RWPE2 (cell line): ENCODE data around the gene WNT3A.

Experiments used
- ATAC-seq: fragments of 200-7000 bp; cut with Tn5 transposase; 3 replicates; pipeline ENCODE4 v1.9.1; 2021; ENCODE audit warnings: low read depth
- DNase-seq: peaks from one replicate; pipeline ENCODE4 v3.0.0-alpha.2; 2020; ENCODE audit warnings: low spot score
- H3K27ac ChIP-seq: fragments of 450-650 bp; 2 replicates; pipeline ENCODE4 v1.5.1; 2017; ENCODE audit warnings: mild to moderate bottlenecking; ENCODE audit not compliant: poor library complexity, severe bottlenecking
- H3K27me3 ChIP-seq: fragments of 250-450 bp; sonication (Bioruptor Pico); 2 replicates; pipeline ENCODE4 v1.5.1; 2021; ENCODE audit warnings: mild to moderate bottlenecking, moderate library complexity; ENCODE audit not compliant: insufficient read depth, poor library complexity, severe bottlenecking
- H3K36me3 ChIP-seq: fragments of 250-450 bp; sonication (Bioruptor Pico); 2 replicates; pipeline ENCODE4 v1.5.1; 2020; ENCODE audit warnings: low read depth, mild to moderate bottlenecking, moderate library complexity
- H3K4me1 ChIP-seq: fragments of 250-450 bp; sonication (Bioruptor Pico); 2 replicates; pipeline ENCODE4 v1.5.1; 2021; ENCODE audit warnings: mild to moderate bottlenecking, moderate library complexity; ENCODE audit not compliant: insufficient read depth, poor library complexity, severe bottlenecking
- H3K4me3 ChIP-seq: fragments of 250-450 bp; sonication (Bioruptor Pico); 2 replicates; pipeline ENCODE4 v1.5.1; 2021; ENCODE audit warnings: mild to moderate bottlenecking, moderate library complexity; ENCODE audit not compliant: severe bottlenecking
- H3K9me3 ChIP-seq: fragments of 250-450 bp; sonication (Bioruptor Pico); 2 replicates; pipeline ENCODE4 v1.5.1; 2021; ENCODE audit warnings: mild to moderate bottlenecking, moderate library complexity; ENCODE audit not compliant: severe bottlenecking
- CTCF ChIP-seq: fragments of 450-650 bp; IDR thresholded peaks from one replicate; pipeline ENCODE4 v1.5.1; 2017; ENCODE audit warnings: mild to moderate bottlenecking, moderate library complexity; ENCODE audit not compliant: poor library complexity, severe bottlenecking

Gene WNT3A

DNA sequence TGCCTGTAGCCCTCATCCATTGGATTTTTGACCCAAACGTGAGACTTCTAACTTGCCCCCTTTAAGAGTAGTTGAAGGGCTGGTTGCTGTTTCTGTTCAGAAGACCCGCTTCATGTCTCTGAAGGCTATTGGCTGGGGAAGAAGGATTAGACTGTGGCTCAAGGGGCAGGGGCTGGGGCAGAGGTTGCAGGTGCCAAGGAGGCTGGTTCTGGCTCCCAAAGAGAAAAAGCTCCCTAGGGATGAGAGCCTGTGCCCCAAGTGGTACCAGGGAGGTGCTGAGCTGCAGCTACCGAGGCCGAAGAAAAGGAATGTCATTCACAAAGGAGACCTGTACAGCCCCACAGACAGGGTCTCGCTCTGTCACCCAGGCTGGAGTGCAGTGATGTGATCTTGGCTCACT, 5.8 kb downstream of the WNT3A start:
- ATAC-seq (no peak), DNase-seq (no peak)
- Histone ChIP-seq H3K4me3 (no peak overlapping the region), H3K4me1 (peaks cover 28% of the 10 kb centered on the region), H3K27me3 (no peaks in the 10 kb centered on the region), H3K36me3 (no peaks in the 10 kb centered on the region), H3K27ac (no peak overlapping the region), H3K9me3 (no peaks in the 10 kb centered on the region)
- no peak for TF ChIP-seq CTCF

- TF ChIP-seq CTCF, result no peak
- Histone ChIP-seq H3K36me3 (no peaks in the 10 kb centered on the region), H3K4me1 (peaks cover 28% of the 10 kb centered on the region), H3K27me3 (no peaks in the 10 kb centered on the region), H3K4me3 (no peak overlapping the region), H3K9me3 (no peaks in the 10 kb centered on the region), H3K27ac (peak overlapping the region; percentile 61)
- DNase-seq, result peak; percentile 87
- ATAC-seq, result peak; percentile 87
Measured at GRCh38 chr1:228013131-228013934, 6.5 kb downstream of the WNT3A start.

- ATAC-seq (peak; percentile 23; the same call in 1 of the 3 replicates), DNase-seq (no peak)
- H3K9me3 ChIP-seq, result no peaks in the 10 kb centered on the region
- TF ChIP-seq CTCF, result no peak
- H3K27me3 ChIP-seq, result no peaks in the 10 kb centered on the region
- H3K4me3 ChIP-seq, result no peak overlapping the region
- peak overlapping the region; percentile 61 for H3K27ac ChIP-seq
- H3K36me3 ChIP-seq, result no peaks in the 10 kb centered on the region
- peaks cover 28% of the 10 kb centered on the region for H3K4me1 ChIP-seq
Measured at GRCh38 chr1:228013935-228014930, 7.4 kb downstream of the WNT3A start.

DNA sequence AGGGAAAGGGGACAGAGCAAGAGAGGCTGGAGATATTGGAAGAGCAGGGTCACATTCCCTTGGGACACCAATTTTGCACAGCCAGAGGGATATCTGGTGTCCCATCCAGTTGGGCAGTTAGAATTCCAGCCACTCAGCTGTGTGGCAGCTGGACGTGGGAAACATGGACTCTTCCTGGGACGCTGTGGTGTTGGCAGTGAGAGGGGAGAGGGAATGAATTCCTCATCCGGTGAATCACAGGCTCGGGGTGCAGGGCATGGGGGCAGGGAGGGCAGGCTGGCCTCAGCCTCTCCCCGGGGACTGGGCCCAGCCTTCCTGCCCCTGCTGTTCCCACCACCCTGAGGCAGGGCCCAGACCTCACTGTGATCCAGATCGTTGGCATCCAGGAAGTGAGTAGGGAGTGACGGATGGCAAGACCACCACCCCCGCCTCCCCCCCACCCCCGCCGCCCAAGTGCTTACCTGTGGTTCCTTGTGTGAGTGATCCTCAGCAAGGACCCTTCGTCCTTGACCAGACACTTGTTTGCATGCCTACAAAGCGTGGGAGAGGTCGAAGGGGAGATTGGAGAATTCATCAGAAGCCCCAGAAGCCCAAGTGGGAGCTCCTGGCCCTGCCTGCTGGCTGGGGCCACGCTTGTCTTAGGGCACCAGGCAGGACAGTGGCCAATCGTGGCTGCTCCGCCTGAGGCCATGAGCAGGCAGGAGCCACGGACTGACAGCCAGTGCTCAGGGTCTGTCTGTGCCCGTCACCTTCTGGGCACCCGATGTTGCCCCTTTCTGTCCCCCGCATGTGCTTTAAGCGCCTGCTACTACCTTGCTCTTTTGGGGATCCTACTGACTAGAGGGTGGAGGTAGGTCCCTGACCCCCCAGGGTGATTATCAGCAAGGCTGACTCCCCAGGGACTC, 8.7 kb downstream of the WNT3A start:
- no peak for DNase-seq
- H3K27ac ChIP-seq, result peak overlapping the region; percentile 61

More for the DNA sequence above, 8.7 kb downstream of the WNT3A start:
- Histone ChIP-seq H3K4me3 (no peak overlapping the region), H3K27me3 (no peaks in the 10 kb centered on the region), H3K4me1 (peaks cover 28% of the 10 kb centered on the region), H3K9me3 (no peaks in the 10 kb centered on the region), H3K36me3 (no peaks in the 10 kb centered on the region)
- peak; percentile 59; the same call in 2 of the 3 replicates for ATAC-seq
- no peak for TF ChIP-seq CTCF
